ENCODE measurements around the gene STEAP2.

STEAP2 gene

DNA sequence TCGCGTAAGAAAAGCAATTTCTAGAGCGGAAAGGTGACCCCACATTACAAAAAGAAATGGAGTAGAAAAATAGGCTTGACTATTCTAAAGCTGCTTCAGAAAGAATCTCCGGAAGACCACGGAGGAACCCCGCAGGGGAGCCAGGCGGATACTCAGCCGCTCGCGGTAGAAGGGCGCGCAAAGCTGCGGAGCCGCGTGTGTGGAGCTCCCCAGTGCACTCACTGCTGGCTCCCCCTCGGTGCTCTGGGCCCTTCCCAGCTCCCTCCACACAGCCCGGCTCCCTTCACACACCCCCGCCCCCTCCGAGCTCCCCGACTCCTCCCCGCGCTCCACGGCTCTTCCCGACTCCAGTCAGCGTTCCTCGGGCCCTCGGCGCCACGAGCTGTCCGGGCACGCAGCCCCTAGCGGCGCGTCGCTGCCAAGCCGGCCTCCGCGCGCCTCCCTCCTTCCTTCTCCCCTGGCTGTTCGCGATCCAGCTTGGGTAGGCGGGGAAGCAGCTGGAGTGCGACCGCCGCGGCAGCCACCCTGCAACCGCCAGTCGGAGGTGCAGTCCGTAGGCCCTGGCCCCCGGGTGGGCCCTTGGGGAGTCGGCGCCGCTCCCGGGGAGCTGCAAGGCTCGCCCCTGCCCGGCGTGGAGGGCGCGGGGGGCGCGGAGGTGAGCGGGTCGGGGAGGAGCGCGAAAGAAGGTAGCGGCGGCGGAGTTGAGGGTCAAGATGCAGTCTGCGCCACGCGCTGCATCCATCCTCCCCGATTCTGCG lies at the start of gene STEAP2:
Gene STEAP2, plus strand, starts transcription at position 350 of the 758 bp plus-strand sequence. CDS start 13,343 bp downstream, outside the sequence.
- peak; percentile 74 for ATAC-seq
- no peaks in the 10 kb centered on the region for H3K9me3 Mint-ChIP-seq
- peak within 1 kb of the TSS; percentile 33 for H3K4me3 Mint-ChIP-seq

DNA sequence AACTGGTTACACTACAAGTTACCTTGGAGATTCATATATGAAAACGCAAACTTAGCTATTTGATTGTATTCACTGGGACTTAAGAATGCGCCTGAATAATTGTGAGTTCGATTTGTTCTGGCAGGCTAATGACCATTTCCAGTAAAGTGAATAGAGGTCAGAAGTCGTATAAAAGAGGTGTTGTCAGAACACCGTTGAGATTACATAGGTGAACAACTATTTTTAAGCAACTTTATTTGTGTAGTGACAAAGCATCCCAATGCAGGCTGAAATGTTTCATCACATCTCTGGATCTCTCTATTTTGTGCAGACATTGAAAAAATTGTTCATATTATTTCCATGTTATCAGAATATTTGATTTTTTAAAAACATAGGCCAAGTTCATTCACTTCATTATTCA lies 48.0 kb upstream of the STEAP2 start:
- DNase-seq (ENCODE audit: low spot score in 2 of 2) (no peak), ATAC-seq (no peak)
- Mint-ChIP-seq H3K4me1 (no peaks in the 10 kb centered on the region), H3K36me3 (no peaks in the 10 kb centered on the region), H3K4me3 (no peak overlapping the region), H3K27ac (no peak overlapping the region), H3K9me3 (no peaks in the 10 kb centered on the region)

More for the DNA sequence above, at the start of gene STEAP2:
- no peaks in the 10 kb centered on the region for H3K4me1 Mint-ChIP-seq
- no peak within 1 kb of the TSS for H3K27ac Mint-ChIP-seq
- no peaks in the 10 kb centered on the region for H3K36me3 Mint-ChIP-seq
- peak; percentile 7 to 54 for DNase-seq (ENCODE audit: low spot score in 2 of 2)

DNA sequence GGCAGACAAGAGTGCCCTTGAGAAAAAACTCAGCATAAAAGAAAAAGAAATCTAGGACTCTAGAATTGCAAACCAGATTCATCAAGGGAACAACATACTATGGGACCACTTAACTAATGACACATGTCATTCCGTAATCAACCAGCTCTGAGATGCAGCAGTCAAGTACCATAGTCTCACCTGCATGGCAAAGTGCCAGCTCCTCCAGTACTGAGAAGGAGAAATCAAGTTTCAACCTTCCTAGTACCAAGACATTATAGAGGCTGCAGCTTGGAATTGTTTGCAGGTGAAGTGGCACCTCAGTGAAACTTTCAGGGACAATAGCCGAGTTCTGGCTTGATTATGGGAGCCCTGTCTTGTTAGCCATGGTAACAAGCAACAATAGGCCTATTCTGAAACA lies 45.8 kb upstream of the STEAP2 start:
- H3K4me1 Mint-ChIP-seq = no peaks in the 10 kb centered on the region
- DNase-seq (ENCODE audit: low spot score in 2 of 2) (no peak), ATAC-seq (no peak)
- H3K9me3 Mint-ChIP-seq = peaks cover 3% of the 10 kb centered on the region
- H3K36me3 Mint-ChIP-seq = no peaks in the 10 kb centered on the region
- H3K27ac Mint-ChIP-seq = no peak overlapping the region
- H3K4me3 Mint-ChIP-seq = no peak overlapping the region

DNA sequence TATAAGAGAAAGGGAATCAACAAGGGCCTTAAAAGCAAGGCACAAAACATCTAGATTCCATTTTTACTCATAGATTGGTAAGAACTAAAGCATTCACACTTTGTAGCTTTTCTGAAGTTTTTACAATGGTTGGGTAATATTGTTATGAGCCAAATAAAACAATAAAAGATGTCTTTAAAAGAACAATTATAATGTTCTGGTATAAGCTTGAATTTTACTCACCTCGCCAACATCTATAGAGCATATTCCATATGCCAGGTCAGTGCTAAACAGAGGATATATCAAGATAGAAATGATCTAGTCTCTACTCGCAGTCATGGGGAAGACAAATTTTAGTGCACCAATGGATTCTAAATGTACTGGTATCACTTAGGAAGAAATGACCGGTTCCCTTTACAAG lies 45.4 kb upstream of the STEAP2 start:
- Mint-ChIP-seq H3K27ac (no peak overlapping the region), H3K36me3 (no peaks in the 10 kb centered on the region), H3K4me3 (no peak overlapping the region), H3K9me3 (peaks cover 3% of the 10 kb centered on the region), H3K4me1 (no peaks in the 10 kb centered on the region)
- ATAC-seq (no peak), DNase-seq (ENCODE audit: low spot score in 2 of 2) (no peak)

DNA sequence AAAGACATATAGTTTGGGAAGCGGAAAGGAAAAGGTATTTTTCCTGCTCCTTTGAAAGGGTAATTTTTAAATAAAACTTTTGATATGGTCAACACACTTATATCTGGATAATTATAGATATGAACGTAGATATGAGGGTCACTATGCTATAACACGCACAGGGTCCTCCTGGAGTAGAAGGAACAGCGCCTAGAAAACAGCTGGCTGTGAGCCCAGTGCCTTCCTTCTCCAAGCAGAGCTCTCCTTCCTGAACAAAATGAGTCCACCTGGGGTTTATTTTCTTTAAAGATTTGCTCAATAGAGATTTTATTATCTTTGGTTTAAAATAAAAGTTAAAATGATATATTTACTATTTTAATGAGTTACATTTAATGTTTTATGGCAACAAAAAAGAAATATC lies 44.2 kb upstream of the STEAP2 start:
- DNase-seq (ENCODE audit: low spot score in 2 of 2) (no peak), ATAC-seq (no peak)
- Mint-ChIP-seq H3K4me3 (no peak overlapping the region), H3K9me3 (peaks cover 3% of the 10 kb centered on the region), H3K27ac (no peak overlapping the region), H3K36me3 (no peaks in the 10 kb centered on the region), H3K4me1 (no peaks in the 10 kb centered on the region)

DNA sequence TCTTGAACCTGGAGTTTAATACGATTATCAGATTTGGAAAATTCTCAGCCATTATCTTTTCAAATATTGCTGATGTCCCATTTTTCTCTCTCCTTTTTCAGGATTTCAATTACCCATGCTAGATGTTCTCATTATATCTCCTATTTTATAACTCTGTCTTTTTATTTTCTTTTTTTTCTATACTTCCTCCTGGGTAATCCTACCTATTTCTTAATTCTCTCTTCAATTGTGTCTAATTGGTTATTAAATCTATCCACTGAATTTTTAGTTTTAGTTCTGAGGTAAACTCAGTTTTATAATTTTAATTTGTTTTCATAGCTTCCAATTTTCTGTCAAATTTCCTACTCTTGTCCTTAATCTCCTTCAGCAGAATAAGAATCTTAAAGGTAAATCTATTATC lies 41.6 kb upstream of the STEAP2 start:
- no peak for ATAC-seq
- Mint-ChIP-seq H3K36me3 (no peaks in the 10 kb centered on the region), H3K4me3 (no peak overlapping the region), H3K4me1 (peaks cover 15% of the 10 kb centered on the region), H3K9me3 (peaks cover 3% of the 10 kb centered on the region), H3K27ac (no peak overlapping the region)
- DNase-seq (ENCODE audit: low spot score in 2 of 2) = no peak

DNA sequence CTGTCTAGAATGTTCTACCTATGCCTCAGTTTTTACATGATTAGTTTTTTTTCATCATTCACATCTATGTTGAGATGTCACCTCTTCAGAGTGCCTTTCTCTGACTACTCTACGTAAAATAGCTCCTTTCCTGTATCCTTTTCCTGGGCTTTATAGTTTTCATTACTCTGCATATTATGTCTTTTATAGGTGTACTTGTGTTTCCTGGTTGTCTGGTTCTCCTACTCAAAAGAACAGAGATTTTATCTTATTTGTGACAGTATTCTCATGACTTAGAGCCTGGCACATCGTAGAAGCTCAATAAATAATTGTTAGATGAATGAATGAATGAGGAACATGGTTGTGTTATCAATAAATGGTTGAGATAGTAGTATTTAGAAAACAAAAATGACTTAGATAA lies 39.4 kb upstream of the STEAP2 start:
- DNase-seq (ENCODE audit: low spot score in 2 of 2) = no peak
- Mint-ChIP-seq H3K9me3 (peaks cover 3% of the 10 kb centered on the region), H3K4me3 (no peak overlapping the region), H3K4me1 (peaks cover 15% of the 10 kb centered on the region), H3K27ac (no peak overlapping the region), H3K36me3 (no peaks in the 10 kb centered on the region)
- ATAC-seq = no peak

DNA sequence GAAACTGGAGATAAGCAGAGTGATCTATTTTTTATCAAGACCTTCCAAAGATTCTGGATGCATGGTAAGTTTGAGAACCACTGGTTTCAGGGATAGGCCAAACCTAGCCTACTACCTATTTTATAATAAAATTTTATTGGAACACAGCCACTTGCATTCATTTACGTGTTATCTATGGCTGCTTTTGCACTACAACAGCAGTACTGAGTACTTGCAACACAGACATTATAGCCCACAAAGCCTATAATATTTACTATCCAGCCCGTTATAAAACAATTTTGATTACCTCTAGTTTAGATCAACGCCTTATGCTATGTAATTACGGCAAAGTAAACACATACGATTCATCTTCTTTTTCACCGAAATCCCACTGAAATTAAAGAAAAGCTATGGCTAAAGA lies 38.9 kb upstream of the STEAP2 start:
- ATAC-seq (no peak), DNase-seq (ENCODE audit: low spot score in 2 of 2) (no peak)
- Mint-ChIP-seq H3K36me3 (no peaks in the 10 kb centered on the region), H3K9me3 (peaks cover 3% of the 10 kb centered on the region), H3K4me1 (peaks cover 15% of the 10 kb centered on the region), H3K27ac (peak overlapping the region; percentile 67), H3K4me3 (peak overlapping the region; percentile 39)

DNA sequence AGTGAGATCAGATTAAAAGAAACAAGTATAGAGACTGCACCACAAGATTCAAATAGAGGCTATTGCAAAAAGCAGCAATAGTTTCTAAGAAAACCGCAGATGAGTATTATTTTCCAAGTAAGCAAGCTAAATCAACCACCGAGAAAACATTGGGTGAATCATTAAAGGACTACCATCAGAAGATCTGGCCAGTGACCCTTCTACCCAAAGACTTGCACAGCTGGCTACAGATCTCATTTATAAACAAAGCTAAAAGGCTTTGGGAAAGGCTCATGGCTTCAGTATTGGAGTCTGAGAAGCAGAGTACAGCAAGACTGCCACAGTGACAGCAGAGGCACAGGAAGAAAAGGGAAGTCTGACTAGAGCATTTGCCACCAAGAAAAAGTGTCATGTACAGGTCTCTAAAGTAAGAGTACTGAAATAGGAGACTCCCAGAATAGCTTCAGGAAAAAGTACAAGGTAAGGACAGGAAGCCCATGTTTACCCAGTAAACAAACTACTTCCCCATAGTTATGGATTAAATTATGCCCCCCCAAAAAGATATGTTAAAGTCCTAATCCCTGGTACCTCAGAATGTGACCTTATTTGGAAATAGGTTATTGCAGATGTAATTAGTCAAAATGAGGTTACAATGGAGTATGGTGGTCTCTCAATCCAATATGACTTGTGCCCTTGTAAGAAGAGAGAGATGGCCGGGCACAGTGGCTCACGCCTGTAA lies 38.3 kb upstream of the STEAP2 start:
- ATAC-seq (peak; percentile 88), DNase-seq (ENCODE audit: low spot score in 2 of 2) (no peak)
- Mint-ChIP-seq H3K9me3 (peaks cover 3% of the 10 kb centered on the region), H3K4me1 (peaks cover 15% of the 10 kb centered on the region), H3K36me3 (no peaks in the 10 kb centered on the region), H3K27ac (peak overlapping the region; percentile 72), H3K4me3 (peak overlapping the region; percentile 39)

DNA sequence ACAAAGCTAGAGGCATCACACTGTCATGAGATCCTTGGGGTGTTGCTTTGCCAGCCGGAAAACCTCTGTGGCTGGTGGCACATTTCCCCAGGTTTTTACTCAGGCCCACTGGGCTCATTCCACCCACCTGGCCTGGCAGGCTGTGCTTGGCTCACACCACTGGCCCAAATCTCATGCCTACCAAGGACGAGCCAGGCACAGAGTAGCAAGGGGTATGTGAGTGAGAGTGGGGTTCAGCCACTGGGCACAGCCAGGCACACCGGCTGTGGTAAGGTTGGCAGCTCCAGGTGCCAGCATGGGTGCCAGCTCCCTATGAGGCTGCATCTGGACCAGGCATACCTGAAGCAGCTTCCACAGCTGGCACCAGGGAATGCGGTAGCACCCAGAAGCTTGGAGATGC lies 35.9 kb upstream of the STEAP2 start:
- DNase-seq (ENCODE audit: low spot score in 2 of 2) = no peak
- H3K4me3 Mint-ChIP-seq = no peak overlapping the region
- ATAC-seq = no peak

DNA sequence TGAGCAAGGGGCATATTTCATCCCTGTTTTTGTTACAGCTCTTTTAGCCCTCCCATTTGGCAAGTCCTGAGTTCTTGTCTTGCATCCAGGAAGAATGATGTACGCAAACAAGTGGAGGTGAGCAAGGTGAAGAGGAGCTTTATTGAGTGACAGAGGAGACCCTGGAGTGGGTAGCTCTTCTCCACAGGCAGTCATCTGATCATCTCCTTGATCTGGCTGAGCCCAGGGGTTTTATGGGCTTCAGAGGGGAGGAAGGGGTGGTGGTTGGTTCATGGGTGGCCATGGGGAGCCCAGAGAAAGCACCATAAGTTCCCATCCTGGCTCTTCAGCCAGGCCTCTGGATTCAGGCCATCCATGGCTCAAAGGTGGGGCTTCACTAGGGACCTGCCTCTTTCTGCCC lies 35.3 kb upstream of the STEAP2 start:
- Mint-ChIP-seq H3K27ac (no peak overlapping the region), H3K36me3 (no peaks in the 10 kb centered on the region), H3K9me3 (no peaks in the 10 kb centered on the region), H3K4me1 (peaks cover 30% of the 10 kb centered on the region), H3K4me3 (no peak overlapping the region)
- ATAC-seq = no peak
- no peak for DNase-seq (ENCODE audit: low spot score in 2 of 2)

More for the DNA sequence above, 35.9 kb upstream of the STEAP2 start:
- Mint-ChIP-seq H3K9me3 (no peaks in the 10 kb centered on the region), H3K4me1 (peaks cover 30% of the 10 kb centered on the region), H3K36me3 (no peaks in the 10 kb centered on the region), H3K27ac (no peak overlapping the region)

DNA sequence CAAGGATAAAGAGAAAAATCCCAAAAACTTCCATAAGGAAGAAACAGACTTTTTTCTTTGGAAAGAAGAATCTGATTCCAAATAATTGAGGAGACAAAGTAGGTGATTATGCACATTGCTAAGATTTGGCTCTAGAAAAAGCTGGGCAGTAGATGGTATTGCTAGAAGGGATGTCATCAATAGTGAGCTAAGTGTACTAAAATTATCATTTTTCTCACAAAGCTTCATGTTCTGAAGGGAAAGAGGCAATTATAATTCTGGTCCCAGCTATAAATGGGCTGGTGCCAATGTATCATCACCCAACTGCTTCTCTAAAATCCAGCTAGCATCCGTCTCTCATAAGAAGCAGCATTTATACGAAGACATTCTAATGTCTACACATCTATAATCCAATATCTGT lies 33.4 kb upstream of the STEAP2 start:
- Mint-ChIP-seq H3K27ac (no peak overlapping the region), H3K4me1 (peaks cover 24% of the 10 kb centered on the region), H3K4me3 (no peak overlapping the region), H3K9me3 (no peaks in the 10 kb centered on the region), H3K36me3 (no peaks in the 10 kb centered on the region)
- DNase-seq (ENCODE audit: low spot score in 2 of 2) = no peak
- ATAC-seq = no peak

DNA sequence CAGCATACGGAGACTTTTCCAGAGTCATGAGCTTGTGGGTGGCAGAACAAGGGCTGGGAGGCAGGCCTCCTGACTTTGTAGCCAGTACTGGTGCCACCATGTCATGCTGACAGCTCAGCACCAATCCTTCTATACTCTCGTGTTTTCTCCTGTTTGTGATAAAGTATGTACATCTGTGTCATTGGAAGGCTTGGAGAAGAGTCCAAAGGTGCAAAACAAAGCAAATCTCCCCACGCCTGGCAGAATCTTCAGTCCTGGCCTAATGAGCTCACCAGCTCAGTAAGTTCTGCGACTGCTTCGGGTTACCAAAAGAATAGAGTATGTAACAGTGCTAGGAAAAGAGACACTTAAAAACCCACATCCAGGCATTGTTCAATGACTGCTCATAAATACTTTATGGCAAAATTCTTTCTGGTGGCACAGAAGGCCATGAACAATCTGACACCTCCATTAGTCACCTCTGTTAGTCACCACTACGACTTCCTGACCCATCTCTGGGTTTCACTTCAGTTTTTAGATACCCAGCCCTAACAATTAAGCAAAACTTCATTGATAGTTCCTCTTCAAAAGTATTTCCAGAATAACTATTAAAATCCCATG lies 32.8 kb upstream of the STEAP2 start:
- Mint-ChIP-seq H3K9me3 (no peaks in the 10 kb centered on the region), H3K4me3 (peak overlapping the region; percentile 12), H3K27ac (peak overlapping the region; percentile 24), H3K4me1 (peaks cover 18% of the 10 kb centered on the region), H3K36me3 (no peaks in the 10 kb centered on the region)
- DNase-seq (ENCODE audit: low spot score in 2 of 2) (no peak), ATAC-seq (peak; percentile 98)

DNA sequence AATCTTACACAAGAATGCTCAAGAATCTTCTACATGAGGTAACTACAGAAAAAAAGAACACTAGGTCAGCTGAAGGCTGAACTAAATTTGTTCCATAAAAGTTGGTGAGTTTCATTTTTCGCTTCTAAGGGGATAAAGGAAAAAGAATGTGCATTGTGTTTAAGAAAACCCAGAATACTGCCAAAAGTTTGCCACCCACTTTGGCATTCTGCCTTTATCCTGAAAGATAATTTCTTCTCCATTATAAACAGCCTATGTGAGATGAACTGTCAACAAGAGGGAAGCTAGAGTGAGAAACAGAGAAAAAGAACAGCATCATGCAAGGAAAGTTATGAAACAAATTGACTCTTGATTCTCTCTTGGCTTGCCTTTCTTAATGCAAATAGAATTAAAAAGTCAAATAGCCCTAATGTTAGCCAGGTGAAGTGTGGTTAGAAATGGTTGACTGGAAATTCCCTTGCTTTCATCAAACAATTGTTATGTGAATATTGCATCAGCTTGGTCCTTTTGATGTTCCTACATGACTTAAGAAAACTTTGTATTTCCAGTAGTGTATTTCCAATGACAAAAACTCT lies 31.4 kb upstream of the STEAP2 start:
- Mint-ChIP-seq H3K27ac (no peak overlapping the region), H3K9me3 (no peaks in the 10 kb centered on the region), H3K36me3 (no peaks in the 10 kb centered on the region), H3K4me3 (no peak overlapping the region), H3K4me1 (peaks cover 15% of the 10 kb centered on the region)
- no peak for ATAC-seq
- no peak for DNase-seq (ENCODE audit: low spot score in 2 of 2)

DNA sequence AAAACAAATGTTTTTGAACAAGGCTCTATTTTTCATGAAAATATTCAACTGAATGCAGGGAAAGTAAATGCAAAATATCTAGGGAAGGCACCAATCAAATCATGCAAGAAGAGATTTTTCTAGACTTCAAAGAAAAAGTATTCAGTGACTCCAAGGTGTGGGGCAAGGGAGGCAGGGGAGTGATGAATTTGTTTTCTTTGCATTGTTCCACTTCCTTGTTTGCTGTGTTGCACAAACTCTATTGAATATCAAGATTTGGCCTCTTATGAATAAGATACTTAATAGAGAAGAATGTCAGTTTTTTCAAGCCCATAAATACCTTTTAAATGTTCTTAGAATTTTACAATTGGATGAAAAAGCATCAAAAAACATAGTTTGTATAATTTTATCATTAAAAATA lies 30.9 kb upstream of the STEAP2 start:
- Mint-ChIP-seq H3K4me1 (peaks cover 15% of the 10 kb centered on the region), H3K4me3 (no peak overlapping the region), H3K9me3 (no peaks in the 10 kb centered on the region), H3K36me3 (no peaks in the 10 kb centered on the region), H3K27ac (no peak overlapping the region)
- ATAC-seq (no peak), DNase-seq (ENCODE audit: low spot score in 2 of 2) (no peak)

Measured in stimulated activated effector memory CD8-positive, alpha-beta T cell treated with anti-CD3 and anti-CD28 coated beads, Interleukin-12 subunit alpha, Interleukin-12 subunit beta, amount 100 ng/mL, for 72 hours (primary cell).